NCI-H526 treated with DMSO at 0.1 percent for 48 hours (cell line): ENCODE data around the gene PLPPR3.
A peak's percentile ranks its signal among the peaks of the same experiment; 100 is the strongest.

Experiments used
- DNase-seq: peaks from one replicate; lab custom pipeline; 2025; lab: John Stamatoyannopoulos, UW

PLPPR3 gene

GRCh38 chr19:821825-822503 lies at the start of gene PLPPR3:
Gene PLPPR3, minus strand, starts transcription at chr19:821955. Its CDS starts 396 bp downstream, at chr19:821559.
- no peak for DNase-seq

- DNase-seq: no peak
These were observed 49.2 kb upstream of the PLPPR3 start for GRCh38 chr19:870963-871401.

- DNase-seq: no peak
These were observed 48.6 kb upstream of the PLPPR3 start for GRCh38 chr19:870314-870713.

GRCh38 chr19:869245-870177 lies 47.8 kb upstream of the PLPPR3 start:
- no peak for DNase-seq

- no peak for DNase-seq
These were observed 46.9 kb upstream of the PLPPR3 start for GRCh38 chr19:868458-869244.

GRCh38 chr19:867855-868457 lies 46.2 kb upstream of the PLPPR3 start:
- no peak for DNase-seq

- DNase-seq: no peak
These were observed 45.6 kb upstream of the PLPPR3 start for GRCh38 chr19:867301-867793.

- no peak for DNase-seq
These were observed 45.1 kb upstream of the PLPPR3 start for GRCh38 chr19:866769-867300.

- no peak for DNase-seq
These were observed 41.5 kb upstream of the PLPPR3 start for GRCh38 chr19:863315-863620.

- DNase-seq: no peak
These were observed 41.0 kb upstream of the PLPPR3 start for GRCh38 chr19:862581-863314.

- DNase-seq: peak; percentile 50
These were observed 40.2 kb upstream of the PLPPR3 start for GRCh38 chr19:861756-862580.

GRCh38 chr19:861141-861755 lies 39.5 kb upstream of the PLPPR3 start:
- DNase-seq: no peak

- no peak for DNase-seq
These were observed 37.4 kb upstream of the PLPPR3 start, which contains the start of gene CFD for GRCh38 chr19:858868-859843. Gene CFD, plus strand, starts transcription at chr19:859664. Its CDS starts 26 bp downstream, at chr19:859690.

GRCh38 chr19:858284-858683 lies 36.5 kb upstream of the PLPPR3 start:
- DNase-seq: no peak

GRCh38 chr19:855566-856120 lies 33.9 kb upstream of the PLPPR3 start:
- no peak for DNase-seq

GRCh38 chr19:855142-855541 lies 33.4 kb upstream of the PLPPR3 start:
- DNase-seq: no peak

GRCh38 chr19:854549-854948 lies 32.8 kb upstream of the PLPPR3 start:
- no peak for DNase-seq
